ENCODE measurements around the gene PTH2. TPM values are rescaled to one million over a fixed set of nuclear protein-coding genes. Genes with fewer than 3 reads are reported as not detected.

Gene PTH2
- total and polyA plus RNA-seq, 2 donors (not counting 3 experiments of a cell fraction or from before 2014, with no cell fraction given): not detected

- no peak overlapping the region for H3K27ac ChIP-seq (ENCODE audit: insufficient read depth, low read depth, low read length)
- no peak for FAIRE-seq
- dilution Hi-C loops (cut with MboI; ENCODE audit: extremely low pct_ligation_motif_present, low sequenced_read_pairs): no loop called here
Observed at GRCh38 chr19:49469828-49470614, 46.8 kb upstream of the PTH2 start.

More at GRCh38 chr19:49469828-49470614, 46.8 kb upstream of the PTH2 start:
- H4K20me1 ChIP-seq (replicated peaks; ENCODE audit: control insufficient read depth, extremely low read depth, insufficient read depth, low read length): no peaks in the 10 kb centered on the region
- no peak overlapping the region for H3K4me2 ChIP-seq (ENCODE audit: insufficient read depth, low read length)
- H2AFZ ChIP-seq (ENCODE audit: low read depth, low read length): no peak overlapping the region
- peaks cover 6% of the 10 kb centered on the region for H3K4me1 ChIP-seq (ENCODE audit: control insufficient read depth, extremely low read depth, insufficient read depth, low read length)
- H3K79me2 ChIP-seq (ENCODE audit: control insufficient read depth, insufficient read depth, low read length): no peaks in the 10 kb centered on the region
- no peak overlapping the region for H3K9ac ChIP-seq (replicated peaks; ENCODE audit: extremely low read depth, insufficient read depth, low read length)
- no TSS peak for BruUV-seq (replicated peaks)
- H3K9me1 ChIP-seq (replicated peaks; ENCODE audit: control insufficient read depth, extremely low read depth, insufficient read depth, low read length): no peaks in the 10 kb centered on the region
- CTCF ChIA-PET: interaction anchor here (1.3 kb wide), 1 partner anchor 9 kb away, joined by 3 read pairs; no protein-coding TSS in a partner anchor
- TF ChIP-seq POLR2AphosphoS5 (IDR thresholded peaks at IDR 0.05; ENCODE audit: insufficient read depth, low read depth, low read length) (no peak), POLR2A (IDR thresholded peaks at IDR 0.05; ENCODE audit: low read depth, low read length) (no peak), CTCF (IDR thresholded peaks at IDR 0.05; ENCODE audit: extremely low read depth in 1 of 2, insufficient read depth in 1 of 2, low read depth in 1 of 2, low read length in 2 of 2) (peak in 1 of 2 donors; percentile 5)
- peaks cover 0 to 8% of the 10 kb centered on the region in 2 experiments for H3K36me3 ChIP-seq (ENCODE audit: control insufficient read depth in 2 of 2, extremely low read depth in 1 of 2, insufficient read depth in 2 of 2, low read length in 2 of 2)
- H3K4me3 ChIP-seq (replicated peaks in 1 of 3; ENCODE audit: insufficient read depth in 1 of 3, low read depth in 1 of 3, low read length in 3 of 3): no peak overlapping the region
- no peak for DNase-seq (ENCODE audit: low read depth, low spot score)
- no peaks in the 10 kb centered on the region for H3K27me3 ChIP-seq (ENCODE audit: control insufficient read depth in 2 of 2, insufficient read depth in 2 of 2, low read length in 2 of 2)
- H3K9me3 ChIP-seq (replicated peaks; ENCODE audit: control insufficient read depth, insufficient read depth, low read length): no peaks in the 10 kb centered on the region
- intact Hi-C loops (cut with micrococcal nuclease): no loop called here
- POLR2A ChIA-PET: no interaction called here
